ENCODE measurements around the gene CTNNA3. TPM values are rescaled to one million over a fixed set of nuclear protein-coding genes. Genes with fewer than 3 reads are reported as not detected.

CTNNA3 gene
- total RNA-seq, 1 donor: not detected

- no peak overlapping the region for H3K27ac ChIP-seq (ENCODE audit: low read depth, low read length)
- H3K4me1 ChIP-seq (ENCODE audit: insufficient read depth, low read length): no peaks in the 10 kb centered on the region
- no peaks in the 10 kb centered on the region for H3K27me3 ChIP-seq (ENCODE audit: insufficient read depth, low read length)
- no peaks in the 10 kb centered on the region for H3K9me3 ChIP-seq (ENCODE audit: low read depth, low read length)
- H3K4me3 ChIP-seq (ENCODE audit: insufficient read depth, low read length): no peak overlapping the region
- no peaks in the 10 kb centered on the region for H3K36me3 ChIP-seq (ENCODE audit: insufficient read depth, low read length)
- H2AFZ ChIP-seq (ENCODE audit: low read length): no peak overlapping the region
- H3K79me2 ChIP-seq (ENCODE audit: insufficient read depth, low read length): no peaks in the 10 kb centered on the region
- H4K20me1 ChIP-seq (ENCODE audit: insufficient read depth, low read length): no peaks in the 10 kb centered on the region
- TF ChIP-seq, protein P1, sequence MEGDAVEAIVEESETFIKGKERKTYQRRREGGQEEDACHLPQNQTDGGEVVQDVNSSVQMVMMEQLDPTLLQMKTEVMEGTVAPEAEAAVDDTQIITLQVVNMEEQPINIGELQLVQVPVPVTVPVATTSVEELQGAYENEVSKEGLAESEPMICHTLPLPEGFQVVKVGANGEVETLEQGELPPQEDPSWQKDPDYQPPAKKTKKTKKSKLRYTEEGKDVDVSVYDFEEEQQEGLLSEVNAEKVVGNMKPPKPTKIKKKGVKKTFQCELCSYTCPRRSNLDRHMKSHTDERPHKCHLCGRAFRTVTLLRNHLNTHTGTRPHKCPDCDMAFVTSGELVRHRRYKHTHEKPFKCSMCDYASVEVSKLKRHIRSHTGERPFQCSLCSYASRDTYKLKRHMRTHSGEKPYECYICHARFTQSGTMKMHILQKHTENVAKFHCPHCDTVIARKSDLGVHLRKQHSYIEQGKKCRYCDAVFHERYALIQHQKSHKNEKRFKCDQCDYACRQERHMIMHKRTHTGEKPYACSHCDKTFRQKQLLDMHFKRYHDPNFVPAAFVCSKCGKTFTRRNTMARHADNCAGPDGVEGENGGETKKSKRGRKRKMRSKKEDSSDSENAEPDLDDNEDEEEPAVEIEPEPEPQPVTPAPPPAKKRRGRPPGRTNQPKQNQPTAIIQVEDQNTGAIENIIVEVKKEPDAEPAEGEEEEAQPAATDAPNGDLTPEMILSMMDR (IDR thresholded peaks at IDR 0.05; ENCODE audit: extremely low read depth, low read depth, low read length): no peak
- DNase-seq (ENCODE audit: insufficient read length, low spot score, missing footprints): no peak
- H3K4me2 ChIP-seq (ENCODE audit: insufficient read depth, low read length): no peak overlapping the region
These were observed 30.5 kb downstream of the CTNNA3 start for GRCh38 chr10:67665491-67665890.

GRCh38 chr10:67664942-67665341 lies 31.1 kb downstream of the CTNNA3 start:
- Histone ChIP-seq H3K9me3 (ENCODE audit: low read depth, low read length) (no peaks in the 10 kb centered on the region), H2AFZ (ENCODE audit: low read length) (no peak overlapping the region), H3K4me1 (ENCODE audit: insufficient read depth, low read length) (no peaks in the 10 kb centered on the region), H3K36me3 (ENCODE audit: insufficient read depth, low read length) (no peaks in the 10 kb centered on the region), H3K79me2 (ENCODE audit: insufficient read depth, low read length) (no peaks in the 10 kb centered on the region), H3K4me3 (ENCODE audit: insufficient read depth, low read length) (no peak overlapping the region), H3K4me2 (ENCODE audit: insufficient read depth, low read length) (no peak overlapping the region), H3K27ac (ENCODE audit: low read depth, low read length) (no peak overlapping the region), H3K27me3 (ENCODE audit: insufficient read depth, low read length) (no peaks in the 10 kb centered on the region), H4K20me1 (ENCODE audit: insufficient read depth, low read length) (no peaks in the 10 kb centered on the region)
- TF ChIP-seq, protein P1 (IDR thresholded peaks at IDR 0.05; ENCODE audit: extremely low read depth, low read depth, low read length): no peak
- no peak for DNase-seq (ENCODE audit: insufficient read length, low spot score, missing footprints)

GRCh38 chr10:67663449-67664087 lies 32.4 kb downstream of the CTNNA3 start:
- no peak overlapping the region for H3K27ac ChIP-seq (ENCODE audit: low read depth, low read length)
- no peaks in the 10 kb centered on the region for H4K20me1 ChIP-seq (ENCODE audit: insufficient read depth, low read length)
- H3K27me3 ChIP-seq (ENCODE audit: insufficient read depth, low read length): no peaks in the 10 kb centered on the region
- no peaks in the 10 kb centered on the region for H3K4me1 ChIP-seq (ENCODE audit: insufficient read depth, low read length)
- TF ChIP-seq, protein P1 (IDR thresholded peaks at IDR 0.05; ENCODE audit: extremely low read depth, low read depth, low read length): no peak
- H3K79me2 ChIP-seq (ENCODE audit: insufficient read depth, low read length): no peaks in the 10 kb centered on the region
- no peaks in the 10 kb centered on the region for H3K9me3 ChIP-seq (ENCODE audit: low read depth, low read length)
- DNase-seq (ENCODE audit: insufficient read length, low spot score, missing footprints): no peak
- no peak overlapping the region for H3K4me3 ChIP-seq (ENCODE audit: insufficient read depth, low read length)
- H3K4me2 ChIP-seq (ENCODE audit: insufficient read depth, low read length): no peak overlapping the region
- H2AFZ ChIP-seq (ENCODE audit: low read length): no peak overlapping the region
- no peaks in the 10 kb centered on the region for H3K36me3 ChIP-seq (ENCODE audit: insufficient read depth, low read length)

GRCh38 chr10:67662415-67662814 lies 33.6 kb downstream of the CTNNA3 start:
- H3K27me3 ChIP-seq (ENCODE audit: insufficient read depth, low read length): no peaks in the 10 kb centered on the region
- no peak overlapping the region for H3K27ac ChIP-seq (ENCODE audit: low read depth, low read length)
- H3K4me2 ChIP-seq (ENCODE audit: insufficient read depth, low read length): no peak overlapping the region
- H3K4me1 ChIP-seq (ENCODE audit: insufficient read depth, low read length): no peaks in the 10 kb centered on the region
- no peaks in the 10 kb centered on the region for H3K79me2 ChIP-seq (ENCODE audit: insufficient read depth, low read length)
- no peaks in the 10 kb centered on the region for H3K9me3 ChIP-seq (ENCODE audit: low read depth, low read length)
- DNase-seq (ENCODE audit: insufficient read length, low spot score, missing footprints): no peak
- no peak overlapping the region for H2AFZ ChIP-seq (ENCODE audit: low read length)
- TF ChIP-seq, protein P1 (IDR thresholded peaks at IDR 0.05; ENCODE audit: extremely low read depth, low read depth, low read length): no peak
- H3K4me3 ChIP-seq (ENCODE audit: insufficient read depth, low read length): no peak overlapping the region
- H3K36me3 ChIP-seq (ENCODE audit: insufficient read depth, low read length): no peaks in the 10 kb centered on the region
- no peaks in the 10 kb centered on the region for H4K20me1 ChIP-seq (ENCODE audit: insufficient read depth, low read length)

All from osteoblast (primary cell).